Measurements from ENCODE around the gene RPL22.

RPL22 gene

GRCh38 chr1:6148497-6149241 lies 50.7 kb downstream of the RPL22 start:
- H3K4me1 Mint-ChIP-seq (ENCODE audit: low read depth) = peaks cover 5% of the 10 kb centered on the region
- no peak overlapping the region for H3K27ac Mint-ChIP-seq
- H3K9me3 Mint-ChIP-seq = no peaks in the 10 kb centered on the region
- peak overlapping the region; percentile 56 for H3K4me3 Mint-ChIP-seq
- H3K36me3 Mint-ChIP-seq (ENCODE audit: low read depth) = no peaks in the 10 kb centered on the region
- H3K27me3 Mint-ChIP-seq = peaks cover 7% of the 10 kb centered on the region

DNA sequence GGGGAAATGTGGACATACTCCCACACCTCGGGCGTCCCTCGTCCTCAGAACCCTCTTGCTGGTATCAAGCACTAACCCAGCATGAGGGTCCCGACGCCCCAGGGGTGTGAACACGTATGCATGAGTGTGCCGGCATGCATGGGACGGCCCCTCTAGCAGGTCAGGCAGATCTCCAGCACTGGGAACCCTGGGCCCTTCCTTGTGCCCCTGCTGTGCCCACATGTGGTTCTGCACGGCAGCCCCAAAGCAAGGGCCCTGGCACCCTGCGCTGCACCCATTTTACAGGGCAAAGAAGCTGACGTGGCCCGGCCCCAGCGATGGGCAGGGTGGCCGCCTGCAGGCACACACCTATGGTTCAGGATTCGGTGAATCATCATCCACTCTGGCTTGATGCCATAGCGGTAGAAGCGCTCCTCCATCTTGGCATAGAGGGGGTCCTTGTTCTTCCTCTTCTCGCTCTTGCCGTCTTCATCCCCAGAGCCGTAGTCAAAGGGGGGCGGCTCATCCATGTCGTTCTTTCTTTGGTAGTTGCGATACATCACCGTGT lies 53.5 kb downstream of the RPL22 start:
- H3K4me1 Mint-ChIP-seq (ENCODE audit: low read depth) = peaks cover 5% of the 10 kb centered on the region
- no peak overlapping the region for H3K27ac Mint-ChIP-seq
- no peak overlapping the region for H3K4me3 Mint-ChIP-seq
- no peaks in the 10 kb centered on the region for H3K36me3 Mint-ChIP-seq (ENCODE audit: low read depth)
- peaks cover 7% of the 10 kb centered on the region for H3K27me3 Mint-ChIP-seq
- no peaks in the 10 kb centered on the region for H3K9me3 Mint-ChIP-seq

- Mint-ChIP-seq H3K27me3 (peaks cover 7% of the 10 kb centered on the region), H3K9me3 (no peaks in the 10 kb centered on the region), H3K4me1 (ENCODE audit: low read depth) (peaks cover 5% of the 10 kb centered on the region), H3K4me3 (no peak overlapping the region), H3K27ac (no peak overlapping the region), H3K36me3 (ENCODE audit: low read depth) (no peaks in the 10 kb centered on the region)
Measured at GRCh38 chr1:6145396-6145750, 54.0 kb downstream of the RPL22 start.

GRCh38 chr1:6144647-6145395 lies 54.6 kb downstream of the RPL22 start:
- H3K4me1 Mint-ChIP-seq (ENCODE audit: low read depth) = peaks cover 5% of the 10 kb centered on the region
- H3K27ac Mint-ChIP-seq = no peak overlapping the region
- no peak overlapping the region for H3K4me3 Mint-ChIP-seq
- no peaks in the 10 kb centered on the region for H3K9me3 Mint-ChIP-seq
- peaks cover 7% of the 10 kb centered on the region for H3K27me3 Mint-ChIP-seq
- no peaks in the 10 kb centered on the region for H3K36me3 Mint-ChIP-seq (ENCODE audit: low read depth)

DNA sequence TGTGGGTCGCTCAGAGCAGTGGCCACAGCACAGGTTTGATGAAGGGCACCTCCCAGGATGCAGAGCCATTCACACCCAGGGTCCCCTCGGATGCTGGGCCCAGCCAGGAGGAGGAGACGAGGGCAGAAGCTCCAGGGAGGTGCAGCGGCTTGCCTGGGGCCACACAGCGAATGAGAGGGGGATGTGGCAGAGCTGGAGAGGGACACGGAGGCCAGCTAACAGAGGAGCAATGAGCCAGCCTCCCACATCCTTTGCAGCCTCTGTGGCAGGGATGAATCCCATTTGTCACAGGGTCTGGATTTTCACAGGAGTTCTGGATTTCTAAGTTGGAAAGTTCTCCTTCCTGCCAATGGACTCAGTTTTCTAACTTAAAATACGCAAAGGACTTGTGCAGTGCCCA lies 55.2 kb downstream of the RPL22 start:
- Mint-ChIP-seq H3K4me1 (ENCODE audit: low read depth) (peaks cover 5% of the 10 kb centered on the region), H3K27me3 (peaks cover 7% of the 10 kb centered on the region), H3K9me3 (no peaks in the 10 kb centered on the region), H3K27ac (no peak overlapping the region), H3K36me3 (ENCODE audit: low read depth) (no peaks in the 10 kb centered on the region), H3K4me3 (no peak overlapping the region)

GRCh38 chr1:6143395-6143794 lies 56.0 kb downstream of the RPL22 start:
- H3K9me3 Mint-ChIP-seq = no peaks in the 10 kb centered on the region
- H3K36me3 Mint-ChIP-seq (ENCODE audit: low read depth) = no peaks in the 10 kb centered on the region
- H3K27ac Mint-ChIP-seq = no peak overlapping the region
- peaks cover 3% of the 10 kb centered on the region for H3K4me1 Mint-ChIP-seq (ENCODE audit: low read depth)
- H3K27me3 Mint-ChIP-seq = peaks cover 11% of the 10 kb centered on the region
- H3K4me3 Mint-ChIP-seq = no peak overlapping the region

- Mint-ChIP-seq H3K36me3 (ENCODE audit: low read depth) (no peaks in the 10 kb centered on the region), H3K27me3 (peaks cover 8% of the 10 kb centered on the region), H3K4me1 (ENCODE audit: low read depth) (no peaks in the 10 kb centered on the region), H3K4me3 (no peak overlapping the region), H3K9me3 (no peaks in the 10 kb centered on the region), H3K27ac (no peak overlapping the region)
Measured at GRCh38 chr1:6142734-6143133, 56.7 kb downstream of the RPL22 start.

- Mint-ChIP-seq H3K4me1 (ENCODE audit: low read depth) (no peaks in the 10 kb centered on the region), H3K36me3 (ENCODE audit: low read depth) (no peaks in the 10 kb centered on the region), H3K27ac (no peak overlapping the region), H3K9me3 (no peaks in the 10 kb centered on the region), H3K27me3 (peaks cover 8% of the 10 kb centered on the region), H3K4me3 (no peak overlapping the region)
Measured at GRCh38 chr1:6142036-6142621, 57.3 kb downstream of the RPL22 start.

DNA sequence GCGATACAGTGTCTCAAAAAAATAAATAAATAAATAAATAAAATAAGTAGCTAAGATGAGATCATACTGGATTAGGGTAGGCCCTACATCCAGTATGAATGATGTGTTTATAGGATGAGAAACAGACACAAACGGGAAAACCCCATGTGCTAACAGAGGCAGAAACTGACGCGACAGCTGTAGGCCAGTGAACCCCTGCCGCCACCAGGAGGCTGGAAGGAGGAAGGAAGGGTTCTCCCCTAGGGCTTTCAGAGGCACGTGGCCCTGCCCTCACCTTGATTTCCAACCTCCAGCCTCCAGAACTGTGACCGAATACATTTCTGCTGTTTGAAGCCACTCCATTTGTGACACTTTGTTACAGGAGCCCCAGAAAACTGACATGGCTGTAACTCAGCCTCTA lies 57.8 kb downstream of the RPL22 start:
- no peaks in the 10 kb centered on the region for H3K36me3 Mint-ChIP-seq (ENCODE audit: low read depth)
- H3K4me1 Mint-ChIP-seq (ENCODE audit: low read depth) = no peaks in the 10 kb centered on the region
- H3K27ac Mint-ChIP-seq = no peak overlapping the region
- H3K27me3 Mint-ChIP-seq = peaks cover 8% of the 10 kb centered on the region
- H3K9me3 Mint-ChIP-seq = no peaks in the 10 kb centered on the region
- no peak overlapping the region for H3K4me3 Mint-ChIP-seq

- Mint-ChIP-seq H3K27ac (no peak overlapping the region), H3K36me3 (ENCODE audit: low read depth) (no peaks in the 10 kb centered on the region), H3K9me3 (no peaks in the 10 kb centered on the region), H3K4me3 (no peak overlapping the region), H3K4me1 (ENCODE audit: low read depth) (no peaks in the 10 kb centered on the region), H3K27me3 (peaks cover 8% of the 10 kb centered on the region)
Measured at GRCh38 chr1:6140413-6140812, 59.0 kb downstream of the RPL22 start.

DNA sequence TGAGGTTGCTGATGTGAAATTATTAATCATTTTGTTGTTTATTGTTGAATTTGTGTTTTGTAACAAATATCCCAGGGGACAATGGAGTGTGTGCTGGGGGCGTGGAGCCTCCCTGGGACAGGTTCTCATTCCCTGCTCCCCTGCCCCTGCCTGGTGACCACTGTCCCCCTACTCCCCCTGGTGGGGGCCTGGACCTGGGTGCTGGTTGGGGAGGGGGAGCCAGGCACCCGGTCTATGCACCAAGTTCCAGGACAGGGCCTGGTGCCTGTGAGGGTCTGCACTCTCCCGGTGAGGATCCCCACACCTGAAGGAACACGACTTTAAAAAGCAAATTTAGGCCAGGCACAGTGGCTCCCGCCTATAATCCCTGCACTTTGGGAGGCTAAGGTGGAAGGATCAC lies 61.6 kb downstream of the RPL22 start:
- H3K4me3 Mint-ChIP-seq = no peak overlapping the region
- peaks cover under 1% of the 10 kb centered on the region for H3K9me3 Mint-ChIP-seq
- H3K4me1 Mint-ChIP-seq (ENCODE audit: low read depth) = no peaks in the 10 kb centered on the region
- H3K27me3 Mint-ChIP-seq = peaks cover 8% of the 10 kb centered on the region
- H3K27ac Mint-ChIP-seq = no peak overlapping the region
- no peaks in the 10 kb centered on the region for H3K36me3 Mint-ChIP-seq (ENCODE audit: low read depth)

DNA sequence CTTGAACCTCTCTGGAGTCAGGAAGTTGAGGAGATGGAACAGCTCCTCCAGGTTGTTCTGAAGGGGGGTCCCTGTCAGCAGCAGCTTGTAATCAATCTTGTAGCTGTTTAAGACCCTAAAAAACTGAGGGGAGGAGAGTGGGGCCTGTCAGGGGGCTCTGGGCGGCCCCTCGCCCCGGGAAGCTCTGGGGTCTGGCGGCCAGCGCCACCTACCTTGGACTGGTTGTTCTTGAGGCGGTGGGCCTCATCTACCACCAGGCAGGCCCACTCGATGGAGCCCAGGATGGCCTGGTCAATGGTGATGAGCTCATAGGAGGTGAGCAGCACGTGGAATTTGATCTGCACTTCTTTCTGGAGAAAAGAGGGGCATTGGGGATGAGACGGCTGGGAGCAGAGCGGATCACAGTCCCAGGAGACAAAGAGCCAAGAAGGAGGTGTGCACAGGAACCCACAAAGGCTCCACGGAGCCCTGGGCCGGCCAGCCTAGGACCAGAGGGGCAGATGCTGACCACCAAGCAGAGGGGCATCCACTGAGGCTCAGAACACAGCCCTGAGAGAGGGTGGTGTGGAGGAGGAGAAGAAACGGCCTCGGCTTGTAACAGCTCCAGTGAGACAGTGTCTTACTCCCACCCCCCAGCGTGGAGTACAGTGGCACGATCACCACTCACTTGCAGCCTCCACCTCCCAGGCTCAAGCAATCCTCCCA lies 62.7 kb downstream of the RPL22 start:
- H3K27ac Mint-ChIP-seq = no peak overlapping the region

More for the DNA sequence above, 62.7 kb downstream of the RPL22 start:
- Mint-ChIP-seq H3K36me3 (ENCODE audit: low read depth) (no peaks in the 10 kb centered on the region), H3K27me3 (peaks cover 8% of the 10 kb centered on the region), H3K4me3 (no peak overlapping the region), H3K4me1 (ENCODE audit: low read depth) (no peaks in the 10 kb centered on the region), H3K9me3 (peaks cover 10% of the 10 kb centered on the region)
